H1 (cell line): Measurements from ENCODE around the gene ZNF423.

Source experiments
- ATF3 ChIP-seq: IDR thresholded peaks from 2 replicates; pipeline ENCODE4 v1.6.1; 2011; ENCODE audit warnings: low read depth, mild to moderate bottlenecking, low read length; ENCODE audit not compliant: insufficient read depth
- CEBPB ChIP-seq: IDR thresholded peaks from 2 replicates; pipeline ENCODE4 v1.6.1; 2012; ENCODE audit warnings: low read depth, low read length
- CTCF ChIP-seq, 3 experiments: IDR thresholded peaks; 1 replicate in 2 of 3; 2 replicates in 1 of 3; pipeline versions ENCODE4 v1.5.1 to v1.6.1; 2011; ENCODE audit warnings: low read length in 3 of 3, mild to moderate bottlenecking in 3 of 3, inconsistent platforms in 2 of 3, low read depth in 1 of 3, moderate library complexity in 1 of 3; ENCODE audit not compliant: insufficient read depth in 1 of 3; ENCODE audit errors: control extremely low read depth in 1 of 3
- GABPA ChIP-seq: IDR thresholded peaks from 2 replicates; pipeline ENCODE4 v1.6.1; 2011; ENCODE audit warnings: mild to moderate bottlenecking, low read length, moderate library complexity, borderline replicate concordance; ENCODE audit not compliant: insufficient read depth
- KDM4A ChIP-seq: IDR thresholded peaks from one replicate; pipeline ENCODE4 v1.7.1; 2012; ENCODE audit warnings: low read depth, mild to moderate bottlenecking, moderate library complexity, low read length, inconsistent platforms; ENCODE audit not compliant: severe bottlenecking
- MAX ChIP-seq: IDR thresholded peaks from 2 replicates; pipeline ENCODE4 v1.6.1; 2012; ENCODE audit warnings: inconsistent platforms
- NRF1 ChIP-seq: IDR thresholded peaks from 2 replicates; pipeline ENCODE4 v1.6.1; 2011; ENCODE audit warnings: mild to moderate bottlenecking, low read depth, low read length, improper control_type of control experiment
- POLR2A ChIP-seq, 2 experiments: IDR thresholded peaks; 1 replicate in 1 of 2; 2 replicates in 1 of 2; pipeline ENCODE4 v1.6.1; 2011; ENCODE audit warnings: low read depth in 2 of 2, low read length in 2 of 2, mild to moderate bottlenecking in 2 of 2; ENCODE audit errors: control extremely low read depth in 1 of 2
- POLR2AphosphoS5 ChIP-seq: IDR thresholded peaks from 2 replicates; pipeline ENCODE4 v1.6.1; 2011; ENCODE audit warnings: low read depth, low read length
- RAD21 ChIP-seq, 2 experiments: IDR thresholded peaks in 1 of 2; conservative IDR thresholded peaks in 1 of 2; 2 replicates each; pipeline ENCODE4 v1.6.1; 2011; ENCODE audit warnings: low read depth in 2 of 2, low read length in 2 of 2, improper control_type of control experiment in 1 of 2, inconsistent platforms in 1 of 2, mild to moderate bottlenecking in 1 of 2, moderate library complexity in 1 of 2
- ZNF274 ChIP-seq: IDR thresholded peaks from 2 replicates; pipeline ENCODE4 v1.7.0; 2012; ENCODE audit warnings: low read length, borderline replicate concordance; ENCODE audit errors: extremely low read depth

GRCh38 chr16:49546735-49547134, 309.2 kb downstream of the ZNF423 start:
- TF ChIP-seq NRF1 (no peak), ATF3 (no peak), ZNF274 (no peak), CTCF (IDR thresholded peaks at IDR 0.05; ENCODE audit: control extremely low read depth in 1 of 3, insufficient read depth in 1 of 3, low read depth in 1 of 3, low read length in 3 of 3) (no peak), MAX (no peak), CEBPB (no peak), POLR2AphosphoS5 (no peak), KDM4A (no peak), POLR2A (IDR thresholded peaks at IDR 0.05; ENCODE audit: control extremely low read depth in 1 of 2, low read depth in 2 of 2, low read length in 2 of 2) (no peak), RAD21 (IDR thresholded peaks at IDR 0.05 in 1 of 2, conservative IDR thresholded peaks at IDR 0.05 in 1 of 2; ENCODE audit: low read depth in 2 of 2, low read length in 2 of 2) (no peak), GABPA (no peak)
